HepG2 (cell line): ENCODE results near the gene SLC34A3. TPM values are rescaled to one million over a fixed set of nuclear protein-coding genes. Genes with fewer than 3 reads are reported as not detected.
A peak's percentile ranks its signal among the peaks of the same experiment; 100 is the strongest.

Source experiments
- ARNT ChIP-seq: fragments of 450-650 bp; IDR thresholded peaks from 2 replicates; pipeline ENCODE4 v1.6.1; 2017
- BORCS8-MEF2B ChIP-seq: sonication (generic); formaldehyde crosslinking; IDR thresholded peaks from 2 replicates; pipeline ENCODE4 v1.8.0; 2022; ENCODE audit warnings: mild to moderate bottlenecking, missing genetic modification reagents
- KAT2B ChIP-seq: fragments of 150-350 bp; IDR thresholded peaks from 2 replicates; pipeline ENCODE4 v1.6.1; 2014; ENCODE audit warnings: low read depth, low read length, borderline replicate concordance
- NFATC3 ChIP-seq: sonication (generic); formaldehyde crosslinking; IDR thresholded peaks from 2 replicates; pipeline ENCODE4 v1.5.1; 2020; ENCODE audit warnings: mild to moderate bottlenecking, missing genetic modification reagents
- SMARCC2 ChIP-seq: fragments of 450-650 bp; IDR thresholded peaks from 2 replicates; pipeline ENCODE4 v1.6.1; 2017; ENCODE audit warnings: antibody characterized with exemption, mild to moderate bottlenecking
- ZNF232 ChIP-seq: sonication (generic); formaldehyde crosslinking; IDR thresholded peaks from 2 replicates; pipeline ENCODE4 v1.4.0; 2020; ENCODE audit warnings: missing genetic modification reagents, borderline replicate concordance
- ZNF747 ChIP-seq: sonication (generic); formaldehyde crosslinking; IDR thresholded peaks from 2 replicates; pipeline ENCODE4 v1.8.1; 2023; ENCODE audit warnings: missing genetic modification reagents, mild to moderate bottlenecking, borderline replicate concordance
- polyA plus RNA-seq, 8 experiments: library from polyadenylated mRNA; depleted of rRNA in 3 of 8; stranded (reverse) in 7 of 8; unstranded in 1 of 8; fragments of >200 nt; fragmentation: Illumina TruSeq in 4 of 8; extraction: Trizol in 4 of 8; gene quantifications; 2 replicates each; pipeline versions ENCODE4 v1.2.1 to v1.2.3, GENCODE V29; 2011 to 2016; ENCODE audit warnings: low read depth in 4 of 8, missing spikeins in 1 of 8, mixed read lengths in 1 of 8; ENCODE audit not compliant: insufficient read depth in 1 of 8
- total RNA-seq, 5 experiments: library from RNA; depleted of rRNA; stranded (reverse); fragments of >200 nt; fragmentation: Illumina TruSeq; extraction: Trizol; gene quantifications; 2 replicates each; pipeline ENCODE4 v1.2.3, GENCODE V29; 2016; ENCODE audit warnings: low read depth in 1 of 5
- TF ChIP-seq, protein P1 (sequence below): sonication (generic); formaldehyde crosslinking; IDR thresholded peaks from 2 replicates; pipeline ENCODE4 v1.4.0; 2020; ENCODE audit warnings: missing genetic modification reagents
- TF ChIP-seq, protein P2 (sequence below), 2 experiments: sonication (generic) in 1 of 2; formaldehyde crosslinking in 1 of 2; IDR thresholded peaks; 2 replicates each; pipeline versions ENCODE4 v1.4.0 to v1.6.1; 2016 to 2020; ENCODE audit warnings: borderline replicate concordance in 1 of 2, low read depth in 1 of 2, mild to moderate bottlenecking in 1 of 2, missing genetic modification reagents in 1 of 2
- TF ChIP-seq, protein P3 (sequence below): sonication (generic); formaldehyde crosslinking; IDR thresholded peaks from 2 replicates; pipeline ENCODE4 v1.4.0; 2020; ENCODE audit warnings: mild to moderate bottlenecking, missing genetic modification reagents
- TF ChIP-seq, protein P4 (sequence below): sonication (generic); formaldehyde crosslinking; IDR thresholded peaks from 2 replicates; pipeline ENCODE4 v1.5.1; 2020; ENCODE audit warnings: missing genetic modification reagents, mild to moderate bottlenecking, borderline replicate concordance
- TF ChIP-seq, protein P5 (sequence below): sonication (generic); formaldehyde crosslinking; IDR thresholded peaks from 2 replicates; pipeline ENCODE4 v1.5.0; 2020; ENCODE audit warnings: mild to moderate bottlenecking, missing genetic modification reagents, borderline replicate concordance

Gene SLC34A3
- total and polyA plus RNA-seq, 2 of the 13 experiments (the other 11 are each of a cell fraction or from before 2014, with no cell fraction given), result 0.07 to 1.0 TPM

DNA sequence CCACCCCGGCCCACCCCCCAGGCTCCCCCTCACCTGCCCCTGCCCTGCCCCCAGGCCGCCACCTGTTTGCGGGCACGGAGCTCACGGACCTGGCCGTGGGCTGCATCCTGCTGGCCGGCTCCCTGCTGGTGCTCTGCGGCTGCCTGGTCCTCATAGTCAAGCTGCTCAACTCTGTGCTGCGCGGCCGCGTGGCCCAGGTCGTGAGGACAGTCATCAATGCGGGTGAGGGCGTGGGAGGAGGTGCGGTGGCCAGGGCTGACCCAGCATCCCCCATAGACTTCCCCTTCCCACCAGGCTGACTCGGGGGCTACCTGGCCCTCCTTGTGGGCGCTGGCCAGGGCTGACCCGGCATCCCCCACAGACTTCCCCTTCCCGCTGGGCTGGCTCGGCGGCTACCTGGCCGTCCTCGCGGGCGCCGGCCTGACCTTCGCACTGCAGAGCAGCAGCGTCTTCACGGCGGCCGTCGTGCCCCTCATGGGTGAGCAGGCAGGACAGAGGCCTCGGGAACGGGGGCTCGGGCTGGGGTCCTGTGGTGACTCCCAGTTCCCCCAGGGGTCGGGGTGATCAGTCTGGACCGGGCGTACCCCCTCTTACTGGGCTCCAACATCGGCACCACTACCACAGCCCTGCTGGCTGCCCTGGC, 3.5 kb downstream of the SLC34A3 start (continued):
- TF ChIP-seq, protein P1, sequence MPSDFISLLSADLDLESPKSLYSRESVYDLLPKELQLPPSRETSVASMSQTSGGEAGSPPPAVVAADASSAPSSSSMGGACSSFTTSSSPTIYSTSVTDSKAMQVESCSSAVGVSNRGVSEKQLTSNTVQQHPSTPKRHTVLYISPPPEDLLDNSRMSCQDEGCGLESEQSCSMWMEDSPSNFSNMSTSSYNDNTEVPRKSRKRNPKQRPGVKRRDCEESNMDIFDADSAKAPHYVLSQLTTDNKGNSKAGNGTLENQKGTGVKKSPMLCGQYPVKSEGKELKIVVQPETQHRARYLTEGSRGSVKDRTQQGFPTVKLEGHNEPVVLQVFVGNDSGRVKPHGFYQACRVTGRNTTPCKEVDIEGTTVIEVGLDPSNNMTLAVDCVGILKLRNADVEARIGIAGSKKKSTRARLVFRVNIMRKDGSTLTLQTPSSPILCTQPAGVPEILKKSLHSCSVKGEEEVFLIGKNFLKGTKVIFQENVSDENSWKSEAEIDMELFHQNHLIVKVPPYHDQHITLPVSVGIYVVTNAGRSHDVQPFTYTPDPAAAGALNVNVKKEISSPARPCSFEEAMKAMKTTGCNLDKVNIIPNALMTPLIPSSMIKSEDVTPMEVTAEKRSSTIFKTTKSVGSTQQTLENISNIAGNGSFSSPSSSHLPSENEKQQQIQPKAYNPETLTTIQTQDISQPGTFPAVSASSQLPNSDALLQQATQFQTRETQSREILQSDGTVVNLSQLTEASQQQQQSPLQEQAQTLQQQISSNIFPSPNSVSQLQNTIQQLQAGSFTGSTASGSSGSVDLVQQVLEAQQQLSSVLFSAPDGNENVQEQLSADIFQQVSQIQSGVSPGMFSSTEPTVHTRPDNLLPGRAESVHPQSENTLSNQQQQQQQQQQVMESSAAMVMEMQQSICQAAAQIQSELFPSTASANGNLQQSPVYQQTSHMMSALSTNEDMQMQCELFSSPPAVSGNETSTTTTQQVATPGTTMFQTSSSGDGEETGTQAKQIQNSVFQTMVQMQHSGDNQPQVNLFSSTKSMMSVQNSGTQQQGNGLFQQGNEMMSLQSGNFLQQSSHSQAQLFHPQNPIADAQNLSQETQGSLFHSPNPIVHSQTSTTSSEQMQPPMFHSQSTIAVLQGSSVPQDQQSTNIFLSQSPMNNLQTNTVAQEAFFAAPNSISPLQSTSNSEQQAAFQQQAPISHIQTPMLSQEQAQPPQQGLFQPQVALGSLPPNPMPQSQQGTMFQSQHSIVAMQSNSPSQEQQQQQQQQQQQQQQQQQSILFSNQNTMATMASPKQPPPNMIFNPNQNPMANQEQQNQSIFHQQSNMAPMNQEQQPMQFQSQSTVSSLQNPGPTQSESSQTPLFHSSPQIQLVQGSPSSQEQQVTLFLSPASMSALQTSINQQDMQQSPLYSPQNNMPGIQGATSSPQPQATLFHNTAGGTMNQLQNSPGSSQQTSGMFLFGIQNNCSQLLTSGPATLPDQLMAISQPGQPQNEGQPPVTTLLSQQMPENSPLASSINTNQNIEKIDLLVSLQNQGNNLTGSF, result no peak
- TF ChIP-seq, protein P2, sequence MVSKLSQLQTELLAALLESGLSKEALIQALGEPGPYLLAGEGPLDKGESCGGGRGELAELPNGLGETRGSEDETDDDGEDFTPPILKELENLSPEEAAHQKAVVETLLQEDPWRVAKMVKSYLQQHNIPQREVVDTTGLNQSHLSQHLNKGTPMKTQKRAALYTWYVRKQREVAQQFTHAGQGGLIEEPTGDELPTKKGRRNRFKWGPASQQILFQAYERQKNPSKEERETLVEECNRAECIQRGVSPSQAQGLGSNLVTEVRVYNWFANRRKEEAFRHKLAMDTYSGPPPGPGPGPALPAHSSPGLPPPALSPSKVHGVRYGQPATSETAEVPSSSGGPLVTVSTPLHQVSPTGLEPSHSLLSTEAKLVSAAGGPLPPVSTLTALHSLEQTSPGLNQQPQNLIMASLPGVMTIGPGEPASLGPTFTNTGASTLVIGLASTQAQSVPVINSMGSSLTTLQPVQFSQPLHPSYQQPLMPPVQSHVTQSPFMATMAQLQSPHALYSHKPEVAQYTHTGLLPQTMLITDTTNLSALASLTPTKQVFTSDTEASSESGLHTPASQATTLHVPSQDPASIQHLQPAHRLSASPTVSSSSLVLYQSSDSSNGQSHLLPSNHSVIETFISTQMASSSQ (IDR thresholded peaks at IDR 0.05; ENCODE audit: low read depth), result no peak
- TF ChIP-seq, protein P2 (CRISPR knock-in tag; IDR thresholded peaks at IDR 0.05; ENCODE audit: borderline replicate concordance), result no peak
- TF ChIP-seq NFATC3 (CRISPR knock-in tag) (no peak), KAT2B (no peak), ZNF232 (CRISPR knock-in tag) (no peak), ARNT (no peak), SMARCC2 (no peak), BORCS8-MEF2B (CRISPR knock-in tag) (no peak), ZNF747 (CRISPR knock-in tag) (no peak)
- TF ChIP-seq, protein P3, sequence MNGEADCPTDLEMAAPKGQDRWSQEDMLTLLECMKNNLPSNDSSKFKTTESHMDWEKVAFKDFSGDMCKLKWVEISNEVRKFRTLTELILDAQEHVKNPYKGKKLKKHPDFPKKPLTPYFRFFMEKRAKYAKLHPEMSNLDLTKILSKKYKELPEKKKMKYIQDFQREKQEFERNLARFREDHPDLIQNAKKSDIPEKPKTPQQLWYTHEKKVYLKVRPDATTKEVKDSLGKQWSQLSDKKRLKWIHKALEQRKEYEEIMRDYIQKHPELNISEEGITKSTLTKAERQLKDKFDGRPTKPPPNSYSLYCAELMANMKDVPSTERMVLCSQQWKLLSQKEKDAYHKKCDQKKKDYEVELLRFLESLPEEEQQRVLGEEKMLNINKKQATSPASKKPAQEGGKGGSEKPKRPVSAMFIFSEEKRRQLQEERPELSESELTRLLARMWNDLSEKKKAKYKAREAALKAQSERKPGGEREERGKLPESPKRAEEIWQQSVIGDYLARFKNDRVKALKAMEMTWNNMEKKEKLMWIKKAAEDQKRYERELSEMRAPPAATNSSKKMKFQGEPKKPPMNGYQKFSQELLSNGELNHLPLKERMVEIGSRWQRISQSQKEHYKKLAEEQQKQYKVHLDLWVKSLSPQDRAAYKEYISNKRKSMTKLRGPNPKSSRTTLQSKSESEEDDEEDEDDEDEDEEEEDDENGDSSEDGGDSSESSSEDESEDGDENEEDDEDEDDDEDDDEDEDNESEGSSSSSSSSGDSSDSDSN (CRISPR knock-in tag), result peak; percentile 59; the same call in 1 of the 2 replicates
- TF ChIP-seq, protein P4, sequence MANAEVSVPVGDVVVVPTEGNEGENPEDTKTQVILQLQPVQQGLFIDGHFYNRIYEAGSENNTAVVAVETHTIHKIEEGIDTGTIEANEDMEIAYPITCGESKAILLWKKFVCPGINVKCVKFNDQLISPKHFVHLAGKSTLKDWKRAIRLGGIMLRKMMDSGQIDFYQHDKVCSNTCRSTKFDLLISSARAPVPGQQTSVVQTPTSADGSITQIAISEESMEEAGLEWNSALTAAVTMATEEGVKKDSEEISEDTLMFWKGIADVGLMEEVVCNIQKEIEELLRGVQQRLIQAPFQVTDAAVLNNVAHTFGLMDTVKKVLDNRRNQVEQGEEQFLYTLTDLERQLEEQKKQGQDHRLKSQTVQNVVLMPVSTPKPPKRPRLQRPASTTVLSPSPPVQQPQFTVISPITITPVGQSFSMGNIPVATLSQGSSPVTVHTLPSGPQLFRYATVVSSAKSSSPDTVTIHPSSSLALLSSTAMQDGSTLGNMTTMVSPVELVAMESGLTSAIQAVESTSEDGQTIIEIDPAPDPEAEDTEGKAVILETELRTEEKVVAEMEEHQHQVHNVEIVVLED (CRISPR knock-in tag), result no peak
- TF ChIP-seq, protein P5, sequence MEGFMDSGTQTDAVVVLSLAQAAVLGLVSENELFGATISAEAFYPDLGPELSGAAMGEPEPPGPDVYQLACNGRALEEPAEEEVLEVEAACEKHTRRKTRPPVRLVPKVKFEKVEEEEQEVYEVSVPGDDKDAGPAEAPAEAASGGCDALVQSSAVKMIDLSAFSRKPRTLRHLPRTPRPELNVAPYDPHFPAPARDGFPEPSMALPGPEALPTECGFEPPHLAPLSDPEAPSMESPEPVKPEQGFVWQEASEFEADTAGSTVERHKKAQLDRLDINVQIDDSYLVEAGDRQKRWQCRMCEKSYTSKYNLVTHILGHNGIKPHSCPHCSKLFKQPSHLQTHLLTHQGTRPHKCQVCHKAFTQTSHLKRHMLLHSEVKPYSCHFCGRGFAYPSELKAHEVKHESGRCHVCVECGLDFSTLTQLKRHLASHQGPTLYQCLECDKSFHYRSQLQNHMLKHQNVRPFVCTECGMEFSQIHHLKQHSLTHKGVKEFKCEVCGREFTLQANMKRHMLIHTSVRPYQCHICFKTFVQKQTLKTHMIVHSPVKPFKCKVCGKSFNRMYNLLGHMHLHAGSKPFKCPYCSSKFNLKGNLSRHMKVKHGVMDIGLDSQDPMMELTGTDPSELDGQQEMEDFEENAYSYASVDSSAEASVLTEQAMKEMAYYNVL (CRISPR knock-in tag), result no peak
